BLaER1 (cell line): ENCODE data around the gene GET3.

ENCODE experiments used
- H3K27ac ChIP-seq: shearing (Covaris generic); formaldehyde crosslinking; 2 replicates; pipeline ENCODE4 v1.8.1; 2022
- H3K27me3 ChIP-seq: shearing (Covaris generic); formaldehyde crosslinking; 2 replicates; pipeline ENCODE4 v1.8.1; 2022
- H3K36me3 ChIP-seq: shearing (Covaris generic); formaldehyde crosslinking; 2 replicates; pipeline ENCODE4 v1.8.1; 2022
- H3K4me1 ChIP-seq: shearing (Covaris generic); formaldehyde crosslinking; 2 replicates; pipeline ENCODE4 v1.8.1; 2022
- H3K4me2 ChIP-seq: shearing (Covaris generic); formaldehyde crosslinking; 2 replicates; pipeline ENCODE4 v1.8.1; 2022
- H3K4me3 ChIP-seq: shearing (Covaris generic); formaldehyde crosslinking; 2 replicates; pipeline ENCODE4 v1.8.1; 2022
- H3K9ac ChIP-seq: shearing (Covaris generic); formaldehyde crosslinking; 2 replicates; pipeline ENCODE4 v1.8.1; 2022
- H3K9me3 ChIP-seq: shearing (Covaris generic); formaldehyde crosslinking; 2 replicates; pipeline ENCODE4 v1.8.1; 2022
- H4K20me1 ChIP-seq: shearing (Covaris generic); formaldehyde crosslinking; 2 replicates; pipeline ENCODE4 v1.8.1; 2022
- Cebpa-rat ChIP-seq: shearing (Covaris generic); IDR thresholded peaks from 2 replicates; pipeline ENCODE4 v1.8.1; 2022

Gene GET3

DNA sequence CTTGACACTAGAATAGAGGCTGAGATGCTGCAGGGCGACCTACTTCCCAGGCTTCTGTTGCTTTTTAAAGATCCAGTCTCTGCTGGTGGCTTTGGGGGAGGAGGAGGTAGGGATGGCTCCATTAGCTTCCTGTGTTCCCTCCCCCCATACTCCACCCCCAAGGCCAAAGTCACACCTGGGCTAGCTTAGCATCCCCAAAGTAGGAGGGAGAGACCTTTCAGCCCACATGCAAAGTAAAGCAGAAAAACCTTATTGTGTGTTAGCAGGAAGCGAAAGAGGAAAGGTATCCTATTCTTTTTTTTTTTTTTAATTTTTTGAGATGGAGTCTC is 10.3 kb upstream of the GET3 start:
- H3K9ac ChIP-seq: no peak overlapping the region

DNA sequence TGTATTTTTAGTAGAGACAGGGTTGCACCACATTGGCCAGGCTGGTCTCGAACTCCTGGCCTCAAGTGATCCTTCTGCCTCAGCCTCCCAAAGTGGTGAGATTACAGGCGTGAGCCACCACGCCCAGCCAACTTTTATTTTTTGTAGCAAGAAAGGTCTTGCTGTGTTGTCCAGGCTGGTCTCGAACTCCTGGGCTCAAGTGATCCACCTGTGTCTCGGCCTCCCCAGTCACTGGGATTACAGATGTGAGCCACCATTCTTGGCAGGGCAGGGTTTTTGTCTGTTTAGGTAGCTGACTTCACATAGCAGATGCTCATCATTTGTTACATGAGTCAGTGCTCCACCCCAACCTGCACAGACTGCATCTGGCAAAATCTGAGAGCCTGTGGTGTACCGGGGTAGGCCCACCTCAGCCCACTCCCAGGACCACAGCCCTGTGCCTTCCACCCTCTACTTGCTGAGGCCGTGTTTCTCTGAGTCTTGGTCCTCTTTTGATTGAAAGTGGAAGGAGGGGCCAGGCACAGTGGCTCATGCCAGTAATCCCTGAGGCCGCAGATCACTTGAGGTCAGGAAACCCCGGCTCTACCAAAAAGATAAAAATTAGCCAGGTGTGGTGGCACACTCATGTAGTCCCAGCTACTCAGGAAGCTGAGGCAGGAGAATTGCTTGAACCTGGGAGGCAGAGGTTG is 9.4 kb upstream of the GET3 start:
- Histone ChIP-seq H4K20me1 (peaks cover 44% of the 10 kb centered on the region), H3K27ac (no peak overlapping the region), H3K27me3 (no peaks in the 10 kb centered on the region), H3K36me3 (peaks cover 64% of the 10 kb centered on the region), H3K9me3 (no peaks in the 10 kb centered on the region), H3K4me3 (no peak overlapping the region), H3K9ac (no peak overlapping the region), H3K4me2 (no peak overlapping the region), H3K4me1 (peaks cover 42% of the 10 kb centered on the region)
- no peak for TF ChIP-seq Cebpa-rat

More for the DNA sequence above, 10.3 kb upstream of the GET3 start:
- Histone ChIP-seq H3K27ac (no peak overlapping the region), H3K27me3 (no peaks in the 10 kb centered on the region), H3K4me2 (no peak overlapping the region), H4K20me1 (peaks cover 34% of the 10 kb centered on the region), H3K4me3 (no peak overlapping the region), H3K36me3 (peaks cover 55% of the 10 kb centered on the region), H3K9me3 (no peaks in the 10 kb centered on the region), H3K4me1 (peaks cover 33% of the 10 kb centered on the region)
- no peak for TF ChIP-seq Cebpa-rat

DNA sequence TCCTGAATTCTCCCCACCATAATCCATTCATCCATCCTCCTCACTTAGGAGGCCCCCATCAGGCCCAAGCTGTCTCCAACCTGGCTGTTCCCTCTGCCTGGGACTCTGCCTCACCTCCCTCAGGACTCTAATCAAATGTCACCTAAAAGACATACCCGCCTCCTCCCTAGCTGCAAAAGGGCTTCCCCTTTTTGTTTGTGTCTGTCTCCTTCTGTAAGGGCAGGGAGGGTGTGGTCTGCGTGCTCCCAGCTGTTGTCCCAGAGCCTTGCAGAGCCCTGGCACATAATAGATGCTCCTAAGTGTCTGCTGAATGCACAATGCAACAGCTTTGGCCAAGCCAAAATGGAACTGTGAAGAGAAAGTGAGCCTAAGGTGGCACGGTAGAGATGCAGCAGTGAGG is 7.2 kb upstream of the GET3 start:
- peaks cover 64% of the 10 kb centered on the region for H3K36me3 ChIP-seq
- no peak for TF ChIP-seq Cebpa-rat
- H3K9me3 ChIP-seq: no peaks in the 10 kb centered on the region
- H4K20me1 ChIP-seq: peaks cover 57% of the 10 kb centered on the region
- H3K4me1 ChIP-seq: peaks cover 43% of the 10 kb centered on the region
- no peaks in the 10 kb centered on the region for H3K27me3 ChIP-seq
- peak overlapping the region; percentile 26; the same call in 1 of the 2 replicates for H3K27ac ChIP-seq
- no peak overlapping the region for H3K9ac ChIP-seq
- H3K4me2 ChIP-seq: peak overlapping the region; percentile 2
- H3K4me3 ChIP-seq: no peak overlapping the region

DNA sequence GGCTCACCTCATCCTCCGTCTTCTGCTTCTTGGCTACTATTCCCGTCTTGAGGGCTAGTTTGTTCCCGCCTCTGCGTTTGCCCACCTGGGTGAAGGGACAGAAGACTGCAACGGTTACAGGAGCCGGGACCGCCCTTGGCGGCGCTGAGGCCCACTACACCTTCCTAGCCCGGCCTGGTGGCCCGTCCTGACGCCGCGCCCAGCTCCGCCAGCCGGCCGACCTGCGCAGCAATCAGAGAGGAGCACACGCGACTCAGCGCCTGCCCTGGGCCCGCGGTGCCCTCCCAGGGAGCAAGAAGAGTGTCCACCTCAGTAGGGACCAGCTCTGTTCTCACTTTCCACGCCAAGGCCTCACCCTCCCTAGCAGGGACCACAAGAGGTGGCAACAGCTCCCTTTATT is 6.0 kb upstream of the GET3 start:
- TF ChIP-seq Cebpa-rat: no peak
- peaks cover 56% of the 10 kb centered on the region for H3K4me1 ChIP-seq
- no peaks in the 10 kb centered on the region for H3K9me3 ChIP-seq
- peak overlapping the region; percentile 9 for H3K4me2 ChIP-seq
- H4K20me1 ChIP-seq: peaks cover 57% of the 10 kb centered on the region
- H3K9ac ChIP-seq: no peak overlapping the region
- no peaks in the 10 kb centered on the region for H3K27me3 ChIP-seq
- no peak overlapping the region for H3K4me3 ChIP-seq
- H3K36me3 ChIP-seq: peaks cover 64% of the 10 kb centered on the region
- no peak overlapping the region for H3K27ac ChIP-seq

DNA sequence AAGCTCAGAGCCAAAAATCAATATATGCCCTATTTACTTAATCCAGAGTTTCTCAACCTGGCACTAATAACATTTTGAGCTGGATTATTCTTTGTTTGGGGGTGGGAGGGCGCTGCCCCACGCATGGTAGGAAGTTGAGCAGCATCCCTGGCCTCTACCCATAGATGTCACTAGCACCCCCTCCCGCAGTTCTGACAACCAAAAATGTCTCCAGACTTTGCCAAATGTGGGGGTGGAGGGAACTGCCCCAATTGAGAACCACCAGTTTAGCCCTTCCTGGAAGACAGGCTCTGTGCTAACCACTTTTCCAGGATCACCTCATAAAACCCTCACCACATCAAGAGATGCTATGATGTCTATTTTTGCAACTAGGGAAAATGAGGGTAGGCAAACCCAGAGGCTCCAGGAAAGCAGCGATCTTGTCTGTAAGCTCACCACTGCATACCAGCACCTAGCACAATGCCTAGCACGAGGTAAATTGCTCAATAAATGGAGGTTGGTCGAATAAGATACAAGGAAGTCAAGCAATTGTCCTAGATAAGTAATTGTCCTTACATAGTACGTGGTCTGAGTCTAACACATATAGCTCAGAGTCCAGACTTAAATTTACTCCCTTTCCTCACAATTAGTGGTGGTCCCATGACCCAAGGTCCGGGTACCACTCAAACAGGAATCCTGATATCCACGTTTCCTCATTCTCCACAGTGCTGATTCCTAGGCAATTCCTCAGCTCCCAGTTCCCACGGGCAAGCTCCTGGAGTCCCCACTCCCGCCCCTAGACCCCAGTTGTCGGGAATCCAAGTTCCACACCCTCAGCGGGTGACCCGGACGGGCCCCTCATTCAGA is 3.7 kb upstream of the GET3 start:
- TF ChIP-seq Cebpa-rat: no peak
- Histone ChIP-seq H3K9me3 (no peaks in the 10 kb centered on the region), H3K4me3 (peak overlapping the region; percentile 87), H3K36me3 (peaks cover 45% of the 10 kb centered on the region), H4K20me1 (peaks cover 56% of the 10 kb centered on the region), H3K4me2 (peak overlapping the region; percentile 97), H3K27ac (peak overlapping the region; percentile 99), H3K4me1 (peaks cover 71% of the 10 kb centered on the region), H3K9ac (peak overlapping the region; percentile 98), H3K27me3 (no peaks in the 10 kb centered on the region)

DNA sequence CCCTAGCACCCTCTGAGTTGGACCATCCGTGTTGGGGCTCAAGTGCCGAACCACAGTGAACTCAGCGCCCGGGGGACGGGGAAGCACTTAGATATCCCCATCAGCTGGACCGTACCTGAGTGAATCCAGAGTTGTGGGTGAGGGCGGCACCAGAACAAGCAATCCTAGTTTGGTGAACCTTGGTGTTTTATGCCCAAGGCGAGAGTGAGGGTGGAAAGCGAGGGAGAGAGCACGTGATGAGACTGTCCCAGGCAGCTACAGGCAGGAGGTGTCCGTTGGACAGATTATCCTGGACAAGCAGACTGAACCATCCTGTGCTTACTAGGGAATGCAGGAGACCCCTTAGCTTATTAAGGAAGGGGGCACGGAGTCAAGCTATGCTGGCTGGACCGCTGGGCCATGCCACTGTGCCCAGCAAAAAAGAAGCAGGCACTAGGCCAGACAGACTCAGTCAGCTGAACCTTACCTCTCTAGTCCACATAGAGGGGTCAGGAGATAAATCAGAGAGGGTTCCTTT is 596 bp downstream of the GET3 start:
- TF ChIP-seq Cebpa-rat: no peak
- Histone ChIP-seq H3K4me1 (peaks cover 41% of the 10 kb centered on the region), H3K27ac (peak overlapping the region; percentile 98), H3K9me3 (no peaks in the 10 kb centered on the region), H3K4me3 (peak overlapping the region; percentile 87), H4K20me1 (peaks cover 13% of the 10 kb centered on the region), H3K4me2 (peak overlapping the region; percentile 95), H3K27me3 (no peaks in the 10 kb centered on the region), H3K36me3 (peaks cover 43% of the 10 kb centered on the region), H3K9ac (peak overlapping the region; percentile 88)

DNA sequence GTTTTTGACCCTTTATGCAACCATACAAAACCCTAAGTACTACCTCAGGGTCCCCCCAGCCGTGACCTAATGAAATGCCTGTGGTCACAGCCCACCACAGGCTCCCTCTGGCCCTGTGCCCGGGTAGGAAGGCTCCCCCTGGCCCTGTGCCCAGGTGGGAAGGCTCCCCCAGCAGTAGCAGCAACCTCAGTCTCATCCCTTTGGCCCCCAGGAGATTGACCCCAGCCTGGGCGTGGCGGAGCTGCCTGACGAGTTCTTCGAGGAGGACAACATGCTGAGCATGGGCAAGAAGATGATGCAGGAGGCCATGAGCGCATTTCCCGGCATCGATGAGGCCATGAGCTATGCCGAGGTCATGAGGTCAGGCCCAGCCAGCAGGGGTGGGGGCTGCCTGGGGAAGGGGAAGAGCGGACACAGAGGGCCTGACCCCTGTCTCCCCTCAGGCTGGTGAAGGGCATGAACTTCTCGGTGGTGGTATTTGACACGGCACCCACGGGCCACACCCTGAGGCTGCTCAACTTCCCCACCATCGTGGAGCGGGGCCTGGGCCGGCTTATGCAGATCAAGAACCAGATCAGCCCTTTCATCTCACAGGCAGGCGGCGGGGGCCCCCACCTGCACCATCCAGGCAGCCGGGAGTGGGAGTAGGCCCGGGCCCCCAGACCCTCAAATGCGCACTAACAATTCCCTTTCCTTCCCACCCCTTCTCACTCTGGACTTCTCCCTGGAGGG is 8.0 kb downstream of the GET3 start:
- TF ChIP-seq Cebpa-rat: no peak
- peak overlapping the region; percentile 50; the same call in 1 of the 2 replicates for H3K9ac ChIP-seq
- 0 out of 2 replicates have a peak overlapping the region, but pooled peaks have one; percentile 9 for H3K27ac ChIP-seq

DNA sequence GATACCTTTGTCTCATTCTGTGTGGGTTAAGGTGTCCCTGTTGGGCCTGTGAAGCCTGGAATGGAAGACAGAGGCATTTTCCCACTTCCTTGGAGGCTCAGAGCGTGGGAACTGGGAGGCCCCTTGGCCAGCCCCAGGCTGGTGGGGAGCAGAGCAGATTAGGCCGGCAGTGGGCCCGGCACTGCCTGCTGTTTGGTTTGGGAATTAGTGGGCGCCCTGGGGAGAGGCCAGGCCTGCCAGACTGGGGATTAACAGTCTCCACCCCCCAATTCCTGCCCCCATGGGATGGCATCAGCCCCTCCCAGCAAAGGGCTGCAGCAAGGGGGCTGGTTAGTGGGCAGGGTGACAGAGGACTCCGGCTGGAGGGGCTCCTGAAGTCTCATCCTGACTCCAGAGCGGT is 11.2 kb downstream of the GET3 start:
- H3K27me3 ChIP-seq: no peaks in the 10 kb centered on the region
- H3K9ac ChIP-seq: no peak overlapping the region
- H3K27ac ChIP-seq: peak overlapping the region; percentile 70; the same call in 1 of the 2 replicates
- no peak for TF ChIP-seq Cebpa-rat
- no peak overlapping the region for H3K4me3 ChIP-seq
- H3K4me2 ChIP-seq: peak overlapping the region; percentile 99; the same call in 1 of the 2 replicates
- peaks cover 12% of the 10 kb centered on the region; the same call in 1 of the 2 replicates for H4K20me1 ChIP-seq
- H3K9me3 ChIP-seq: peaks cover 16% of the 10 kb centered on the region
- peaks cover 60% of the 10 kb centered on the region for H3K4me1 ChIP-seq
- H3K36me3 ChIP-seq: peaks cover 47% of the 10 kb centered on the region

More for the DNA sequence above, 8.0 kb downstream of the GET3 start:
- Histone ChIP-seq H3K4me1 (peaks cover 48% of the 10 kb centered on the region), H4K20me1 (peaks cover 12% of the 10 kb centered on the region; the same call in 1 of the 2 replicates), H3K9me3 (peaks cover 16% of the 10 kb centered on the region), H3K27me3 (no peaks in the 10 kb centered on the region), H3K36me3 (peaks cover 73% of the 10 kb centered on the region), H3K4me2 (peak overlapping the region; percentile 64), H3K4me3 (no peak overlapping the region)

DNA sequence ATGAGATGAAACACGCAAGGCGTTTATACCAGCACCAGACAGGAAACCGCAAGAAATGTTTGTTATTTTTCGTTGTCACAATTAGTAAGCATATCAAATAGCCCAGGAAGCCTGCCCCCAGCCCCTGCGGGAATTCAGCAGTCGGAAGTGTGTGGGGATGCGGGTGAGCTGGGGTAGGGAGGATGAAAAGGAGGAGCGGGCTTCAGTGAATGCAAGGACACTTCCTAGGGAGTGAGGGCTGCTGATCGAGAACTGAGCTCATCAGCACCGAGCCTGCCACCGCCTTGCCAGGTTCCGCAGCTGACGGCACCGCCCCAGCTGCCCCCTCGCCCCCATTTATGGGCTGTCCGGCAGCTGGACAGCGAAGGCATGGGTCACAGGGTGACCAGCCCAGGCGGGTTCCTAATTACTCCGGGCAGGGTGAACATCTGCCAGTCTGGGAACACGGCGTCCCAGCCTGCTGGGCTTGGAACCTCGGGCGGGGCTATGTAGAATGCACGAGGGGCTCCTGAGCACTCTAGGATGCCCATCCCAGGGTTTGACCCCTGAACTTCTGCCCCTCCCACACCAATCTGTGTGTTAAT is 12.7 kb downstream of the GET3 start:
- Histone ChIP-seq H3K4me2 (peak overlapping the region; percentile 99), H3K36me3 (peaks cover 38% of the 10 kb centered on the region), H3K4me3 (peak overlapping the region; percentile 59), H3K4me1 (peaks cover 55% of the 10 kb centered on the region), H3K9me3 (peaks cover 16% of the 10 kb centered on the region), H3K9ac (peak overlapping the region; percentile 68), H4K20me1 (peaks cover 6% of the 10 kb centered on the region; the same call in 1 of the 2 replicates), H3K27ac (peak overlapping the region; percentile 70), H3K27me3 (no peaks in the 10 kb centered on the region)
- no peak for TF ChIP-seq Cebpa-rat
